ENCODE results near the gene RAB40C. TPM values are rescaled to one million over a fixed set of nuclear protein-coding genes. Genes with fewer than 3 reads are reported as not detected.

RAB40C gene
- total and polyA plus RNA-seq, 9 of the 15 experiments (the other 6 are each of a cell fraction or from before 2014, with no cell fraction given): 0.17 to 23.4 (median 8.7) TPM

GRCh38 chr16:578870-579405 is 10.9 kb upstream of the RAB40C start (continued):
- no peak for TF ChIP-seq ZNF318 (IDR thresholded peaks at IDR 0.05; ENCODE audit: borderline replicate concordance in 1 of 2, low read depth in 1 of 2)
- TF ChIP-seq NFE2 (IDR thresholded peaks at IDR 0.05; ENCODE audit: low read depth): no peak
- peak; percentile 53 for TF ChIP-seq SOX6 (IDR thresholded peaks at IDR 0.05)
- 0 out of 2 replicates have a peak, but pooled peaks have one; percentile 57 for TF ChIP-seq ZNF583 (CRISPR knock-in tag; IDR thresholded peaks at IDR 0.05)
- no peak for TF ChIP-seq BCLAF1 (IDR thresholded peaks at IDR 0.05; ENCODE audit: borderline replicate concordance in 1 of 2, control insufficient read depth in 1 of 2, low read depth in 2 of 2, low read length in 1 of 2)
- TF ChIP-seq RBM39 (optimal IDR thresholded peaks at IDR 0.05; ENCODE audit: low read depth, low read length): no peak
- TF ChIP-seq TEAD1 (CRISPR knock-in tag; IDR thresholded peaks at IDR 0.05): peak in 1 of 2 experiments; percentile 70; a peak in 1 of 4 replicates
- peak; percentile 51; the same call in 1 of the 2 replicates for TF ChIP-seq ZNF143 (CRISPR knock-in tag; IDR thresholded peaks at IDR 0.05)
- TF ChIP-seq STAG1 (CRISPR knock-in tag; IDR thresholded peaks at IDR 0.05; ENCODE audit: borderline replicate concordance): peak; percentile 91
- TF ChIP-seq NFATC3 (IDR thresholded peaks at IDR 0.05): no peak
- TF ChIP-seq SRSF9 (IDR thresholded peaks at IDR 0.05; ENCODE audit: borderline replicate concordance, low read depth, low read length): no peak
- no peak for TF ChIP-seq CCAR2 (IDR thresholded peaks at IDR 0.05; ENCODE audit: low read depth, low read length)
- no peak for TF ChIP-seq RUNX1 (IDR thresholded peaks at IDR 0.05; ENCODE audit: low read depth)
- no peak for TF ChIP-seq ATF3 (IDR thresholded peaks at IDR 0.05)
- no peak for TF ChIP-seq ATF3 (CRISPR knock-in tag; conservative IDR thresholded peaks at IDR 0.05)
- no peak for TF ChIP-seq NR1H2 (CRISPR knock-in tag; IDR thresholded peaks at IDR 0.05)
